Lower leg skin (tissue), 4 donors: ENCODE measurements around the gene CDR2. TPM values are rescaled to one million over a fixed set of nuclear protein-coding genes. Genes with fewer than 3 reads are reported as not detected.
"Not testable (repeated sequence)": the region's sequence is repeated elsewhere in the genome, so short reads cannot be mapped to it uniquely, and the experiment has no call there.

Experiments used
- DNase-seq, 2 donors: peaks; one replicate each; pipeline ENCODE4 v3.0.0-alpha.2; 2019; ENCODE audit warnings: low spot score in 2 of 2
- H3K4me3 ChIP-seq: fragments of 200-600 bp; sonication (generic); 2 replicates; pipeline ENCODE4 v1.5.1; 2017; ENCODE audit warnings: mild to moderate bottlenecking, low read depth; ENCODE audit not compliant: poor library complexity, severe bottlenecking
- POLR2A ChIP-seq, 2 donors: fragments of 450-650 bp; IDR thresholded peaks; one replicate each; pipeline ENCODE4 v1.6.1; 2016 to 2017; ENCODE audit warnings: antibody characterized with exemption in 2 of 2, mild to moderate bottlenecking in 1 of 2, moderate library complexity in 1 of 2
- WGBS, 2 donors: methylation state at CpG; one replicate each; pipeline ENCODE4 v1.1.5; 2018; 5-methylcytosine and 5-hydroxymethylcytosine counted together
- intact Hi-C: fragments of 100-400 bp; cut with DNase I; formaldehyde crosslinking; loops from one replicate; pipeline ENCODE4 v1.15.0; 2023; ENCODE audit warnings: low total_unique reads
- total RNA-seq, 4 donors: library from RNA; depleted of rRNA; stranded (reverse); fragments of >200 nt; gene quantifications; one replicate each; pipeline ENCODE4 v1.1.0, GENCODE V29; 2016
- TF ChIP-seq, protein P1 (sequence below), 3 donors: fragments of 450-650 bp; IDR thresholded peaks; one replicate each; pipeline ENCODE4 v1.5.1; 2016; ENCODE audit warnings: antibody characterized with exemption in 3 of 3, mild to moderate bottlenecking in 3 of 3, moderate library complexity in 2 of 3

Gene CDR2
- total RNA-seq, 4 donors from 2014 or later = 8.5 to 30.3 (median 16.2) TPM

DNA sequence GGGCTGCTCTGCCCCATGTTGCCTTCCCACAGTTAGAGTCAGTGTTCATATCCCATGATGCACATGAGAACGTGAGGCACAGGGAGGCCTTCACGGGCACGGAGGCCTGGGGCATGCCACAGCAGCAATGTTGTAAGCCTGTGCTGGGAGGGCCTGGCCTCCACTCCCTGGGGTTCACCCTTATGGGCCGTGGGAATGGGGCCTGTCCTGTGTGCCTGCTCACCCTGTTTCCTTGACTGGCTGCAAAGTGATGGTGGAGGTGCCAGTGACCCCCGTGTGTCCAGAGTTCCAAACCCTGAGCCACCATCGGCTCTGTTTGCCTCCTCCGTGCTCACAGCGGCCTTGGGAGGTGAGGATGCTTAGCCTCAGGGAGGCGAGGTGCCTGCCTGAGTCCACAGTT, 67.6 kb downstream of the CDR2 start:
- intact Hi-C loops = no loop called here
- no peak overlapping the region for H3K4me3 ChIP-seq
- TF ChIP-seq, protein P1, sequence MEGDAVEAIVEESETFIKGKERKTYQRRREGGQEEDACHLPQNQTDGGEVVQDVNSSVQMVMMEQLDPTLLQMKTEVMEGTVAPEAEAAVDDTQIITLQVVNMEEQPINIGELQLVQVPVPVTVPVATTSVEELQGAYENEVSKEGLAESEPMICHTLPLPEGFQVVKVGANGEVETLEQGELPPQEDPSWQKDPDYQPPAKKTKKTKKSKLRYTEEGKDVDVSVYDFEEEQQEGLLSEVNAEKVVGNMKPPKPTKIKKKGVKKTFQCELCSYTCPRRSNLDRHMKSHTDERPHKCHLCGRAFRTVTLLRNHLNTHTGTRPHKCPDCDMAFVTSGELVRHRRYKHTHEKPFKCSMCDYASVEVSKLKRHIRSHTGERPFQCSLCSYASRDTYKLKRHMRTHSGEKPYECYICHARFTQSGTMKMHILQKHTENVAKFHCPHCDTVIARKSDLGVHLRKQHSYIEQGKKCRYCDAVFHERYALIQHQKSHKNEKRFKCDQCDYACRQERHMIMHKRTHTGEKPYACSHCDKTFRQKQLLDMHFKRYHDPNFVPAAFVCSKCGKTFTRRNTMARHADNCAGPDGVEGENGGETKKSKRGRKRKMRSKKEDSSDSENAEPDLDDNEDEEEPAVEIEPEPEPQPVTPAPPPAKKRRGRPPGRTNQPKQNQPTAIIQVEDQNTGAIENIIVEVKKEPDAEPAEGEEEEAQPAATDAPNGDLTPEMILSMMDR (IDR thresholded peaks at IDR 0.05) = no peak
- no peak for TF ChIP-seq POLR2A (IDR thresholded peaks at IDR 0.05)
- WGBS, 2 donors = 77 to 88% methylated on average over 4 to 9 of the region's 9 CpGs
- DNase-seq = no peak

DNA sequence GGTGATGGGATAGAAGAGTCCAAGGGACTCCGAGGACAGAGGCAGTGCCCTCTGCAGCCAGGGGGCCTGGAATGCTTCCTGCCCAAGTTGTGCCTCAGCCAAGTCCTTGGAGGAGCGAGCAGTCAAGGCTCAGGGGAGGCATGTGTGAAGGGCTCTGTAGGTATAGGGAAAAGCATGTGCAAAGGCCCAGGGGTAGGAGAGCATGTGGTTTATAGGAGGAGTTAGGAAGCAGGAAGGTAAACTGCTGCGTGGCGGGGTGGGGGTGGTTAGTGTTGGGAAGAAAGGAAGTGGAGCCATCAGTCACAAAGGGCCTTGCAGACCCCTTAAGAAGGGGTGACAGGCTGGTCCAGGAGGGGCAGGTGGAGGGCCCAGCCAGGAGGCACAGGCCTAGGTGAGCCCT, 70.0 kb downstream of the CDR2 start:
- no peak overlapping the region for H3K4me3 ChIP-seq
- TF ChIP-seq, protein P1 (IDR thresholded peaks at IDR 0.05) = no peak
- TF ChIP-seq POLR2A (IDR thresholded peaks at IDR 0.05) = no peak
- WGBS, 2 donors = 90 to 91% methylated on average over 4 of the region's 4 CpGs
- intact Hi-C loops = no loop called here
- DNase-seq = no peak

DNA sequence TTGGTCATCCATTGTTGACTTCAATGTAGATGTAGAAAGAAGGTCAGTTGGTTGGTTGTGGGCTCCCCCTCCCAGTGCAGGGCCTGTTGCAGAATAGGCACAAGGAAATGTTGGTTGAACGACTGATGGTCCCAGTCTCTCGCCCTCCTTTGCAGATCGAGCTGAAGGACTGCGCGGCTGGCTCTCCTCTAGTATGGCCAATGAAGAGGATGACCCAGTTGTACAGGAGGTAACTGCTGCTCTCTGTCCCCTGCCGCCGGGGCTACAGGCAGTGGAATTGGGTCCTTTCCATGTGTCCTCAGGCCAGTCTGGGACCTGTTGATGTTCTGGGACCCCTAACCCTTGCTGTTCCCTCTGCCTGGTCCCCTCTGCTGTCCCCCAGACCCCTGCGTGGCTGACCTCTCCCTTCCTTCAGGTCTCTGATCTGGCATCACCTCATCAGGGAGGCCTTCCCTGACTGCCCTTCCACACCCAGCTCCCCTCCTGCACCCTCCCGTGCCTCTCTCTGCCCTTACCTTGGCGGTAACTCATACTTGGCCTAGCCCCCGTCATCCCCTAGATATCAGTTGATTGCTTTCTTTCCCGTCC, 71.5 kb downstream of the CDR2 start:
- 93 to 94% methylated on average over 12 of the region's 12 CpGs for WGBS, 2 donors
- DNase-seq = no peak
- TF ChIP-seq, protein P1 (IDR thresholded peaks at IDR 0.05) = no peak
- TF ChIP-seq POLR2A (IDR thresholded peaks at IDR 0.05) = no peak
- H3K4me3 ChIP-seq = no peak overlapping the region
- intact Hi-C loops = no loop called here

DNA sequence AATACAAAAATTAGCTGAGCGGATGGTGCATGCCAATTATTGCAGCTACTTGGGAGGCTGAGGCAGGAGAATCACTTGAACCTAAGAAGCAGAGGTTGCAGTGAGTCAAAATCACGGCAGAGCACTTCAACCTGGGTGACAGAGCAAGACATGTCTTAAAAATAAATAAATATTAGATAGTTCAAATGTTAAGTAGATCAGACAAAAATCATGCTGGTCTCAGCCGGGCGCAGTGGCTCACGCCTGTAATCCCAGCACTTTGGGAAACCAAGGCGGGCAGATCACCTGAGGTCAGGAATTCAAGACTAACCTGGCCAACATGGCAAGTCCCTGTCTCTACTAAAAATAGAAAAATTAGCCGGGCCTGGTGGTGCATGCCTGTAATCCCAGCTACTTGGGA, 73.0 kb downstream of the CDR2 start:
- 84% methylated on average over 7 of the region's 7 CpGs for WGBS, 2 donors
- intact Hi-C loops, DNase-seq, H3K4me3 ChIP-seq: not testable (repeated sequence)

DNA sequence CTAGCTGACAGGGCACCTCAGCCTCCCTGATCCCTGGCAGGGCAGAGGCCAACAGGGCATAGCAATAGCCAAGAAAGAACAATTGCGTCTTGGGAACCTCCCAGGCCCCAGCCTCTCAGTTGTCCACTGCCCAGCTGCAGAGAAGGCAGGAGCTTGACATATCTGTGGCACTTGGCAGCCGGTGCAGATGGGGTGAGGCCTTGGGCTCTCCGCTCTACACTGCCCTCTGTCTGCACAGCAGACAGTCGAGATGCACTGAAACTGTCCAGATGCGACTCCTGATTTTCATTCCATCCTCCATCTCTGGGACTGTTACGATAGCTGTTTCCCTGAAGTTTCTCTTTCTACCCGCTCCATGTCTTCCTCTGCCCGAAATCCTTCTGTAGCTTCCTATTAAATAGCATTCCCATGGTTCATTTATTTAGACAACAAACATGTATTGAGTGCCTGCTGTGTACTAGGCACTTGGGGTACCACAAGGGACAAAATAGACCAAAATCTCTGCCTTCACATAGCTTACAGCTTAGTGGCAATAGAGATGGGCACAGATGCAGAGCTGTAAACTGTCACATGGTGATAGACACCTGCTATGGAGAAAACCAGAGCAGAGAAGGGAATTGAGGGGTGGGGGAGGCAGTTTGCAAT, 73.9 kb downstream of the CDR2 start:
- WGBS, 2 donors = 37 to 40% methylated on average over 8 of the region's 8 CpGs
- TF ChIP-seq, protein P1 (IDR thresholded peaks at IDR 0.05) = no peak
- no peak overlapping the region for H3K4me3 ChIP-seq
- DNase-seq = no peak
- intact Hi-C loops = no loop called here

DNA sequence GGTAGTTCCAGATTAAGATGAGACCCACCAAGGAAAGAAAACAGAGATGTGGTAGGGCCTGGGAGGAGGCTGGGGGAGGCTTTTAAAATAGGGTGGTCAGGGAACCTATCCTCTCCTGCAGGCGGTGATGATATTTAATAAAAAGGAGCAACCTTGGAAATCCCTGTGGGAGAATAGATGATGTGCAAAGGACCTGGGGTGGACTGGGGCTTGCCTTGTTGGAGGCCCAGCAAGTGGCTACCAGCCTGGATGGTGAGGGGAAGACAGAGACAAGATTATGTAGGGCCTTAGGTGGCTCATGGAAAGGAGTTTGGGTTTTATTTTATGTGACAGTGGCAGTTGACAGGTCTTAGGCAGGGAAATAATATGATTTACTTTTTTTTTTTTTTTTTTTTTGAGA, 75.4 kb downstream of the CDR2 start:
- no peak for DNase-seq
- TF ChIP-seq, protein P1 (IDR thresholded peaks at IDR 0.05) = no peak
- H3K4me3 ChIP-seq = no peak overlapping the region
- WGBS, 2 donors = 84 to 100% methylated on average over 1 of the region's 1 CpG
- intact Hi-C loops = no loop called here
